Activated CD4-positive, alpha-beta T cell treated with anti-CD3 and anti-CD28 coated beads, Interleukin-2, amount 50 U/mL, for 48 hours (primary cell): ENCODE results near the gene ATG4D.

Source experiments
- DNase-seq, 2 experiments: peaks; one replicate each; pipeline ENCODE4 v3.0.0-alpha.2; 2020

ATG4D gene

GRCh38 chr19:10543420-10544241, at the start of gene ATG4D:
Gene ATG4D (plus strand): TSS chr19:10543904. CDS start chr19:10544091, 187 bp downstream.
- peak; percentile 79 to 81 for DNase-seq

- DNase-seq: no peak
These were observed 46.3 kb upstream of the ATG4D start for GRCh38 chr19:10497371-10497770.

- no peak for DNase-seq
These were observed 44.0 kb upstream of the ATG4D start for GRCh38 chr19:10499550-10500246.

- DNase-seq: no peak
These were observed 43.5 kb upstream of the ATG4D start for GRCh38 chr19:10500247-10500592.

- peak; percentile 65 to 66 for DNase-seq
These were observed 41.7 kb upstream of the ATG4D start for GRCh38 chr19:10501971-10502523.

- peak; percentile 90 to 93 for DNase-seq
These were observed 41.1 kb upstream of the ATG4D start for GRCh38 chr19:10502524-10503001.

- DNase-seq: peak; percentile 49 to 53
These were observed 40.5 kb upstream of the ATG4D start, which contains the start of gene KEAP1 for GRCh38 chr19:10503002-10503789. Gene KEAP1 (minus strand): TSS chr19:10503356. CDS start chr19:10500033, 3,323 bp downstream.

- peak; percentile 92 to 93 for DNase-seq
These were observed 38.0 kb upstream of the ATG4D start for GRCh38 chr19:10505583-10506229.

GRCh38 chr19:10508036-10508435, 35.7 kb upstream of the ATG4D start:
- DNase-seq: no peak

- peak; percentile 25 to 59 for DNase-seq
These were observed 35.0 kb upstream of the ATG4D start for GRCh38 chr19:10508707-10509106.

GRCh38 chr19:10510301-10510802, 33.4 kb upstream of the ATG4D start:
- DNase-seq: peak; percentile 71 to 76

- no peak for DNase-seq
These were observed 30.5 kb upstream of the ATG4D start for GRCh38 chr19:10513223-10513622.

GRCh38 chr19:10514211-10515145, 29.2 kb upstream of the ATG4D start:
- DNase-seq: peak; percentile 33 to 45

GRCh38 chr19:10516064-10516385, 27.7 kb upstream of the ATG4D start:
- DNase-seq: no peak

GRCh38 chr19:10516671-10517286, 26.9 kb upstream of the ATG4D start:
- DNase-seq: no peak

GRCh38 chr19:10517361-10517759, 26.3 kb upstream of the ATG4D start, which contains the start of gene S1PR5:
Gene S1PR5 (minus strand): TSS chr19:10517447. CDS start chr19:10515011, 2,436 bp downstream.
- DNase-seq: no peak

- peak in 1 of 2 experiments; percentile 15 for DNase-seq
These were observed 25.8 kb upstream of the ATG4D start for GRCh38 chr19:10517760-10518443.

GRCh38 chr19:10518444-10519361, 25.0 kb upstream of the ATG4D start:
- no peak for DNase-seq

- no peak for DNase-seq
These were observed 24.3 kb upstream of the ATG4D start for GRCh38 chr19:10519421-10519820.
